Stimulated activated CD8-positive, alpha-beta memory T cell treated with anti-CD3 and anti-CD28 coated beads, Interleukin-2, amount 100 ng/mL, for 48 hours (primary cell): ENCODE measurements around the gene KMT2A.
"Not testable (repeated sequence)": the region's sequence is repeated elsewhere in the genome, so short reads cannot be mapped to it uniquely, and the experiment has no call there.

ENCODE experiments used
- DNase-seq, 2 donors: peaks; one replicate each; pipeline ENCODE4 v3.0.0-alpha.2; 2020; ENCODE audit warnings: low read depth in 2 of 2

Gene KMT2A

GRCh38 chr11:118533769-118534729 lies 97.8 kb downstream of the KMT2A start:
- no peak for DNase-seq

- no peak for DNase-seq
Measured at GRCh38 chr11:118535261-118535660, 99.0 kb downstream of the KMT2A start.

DNA sequence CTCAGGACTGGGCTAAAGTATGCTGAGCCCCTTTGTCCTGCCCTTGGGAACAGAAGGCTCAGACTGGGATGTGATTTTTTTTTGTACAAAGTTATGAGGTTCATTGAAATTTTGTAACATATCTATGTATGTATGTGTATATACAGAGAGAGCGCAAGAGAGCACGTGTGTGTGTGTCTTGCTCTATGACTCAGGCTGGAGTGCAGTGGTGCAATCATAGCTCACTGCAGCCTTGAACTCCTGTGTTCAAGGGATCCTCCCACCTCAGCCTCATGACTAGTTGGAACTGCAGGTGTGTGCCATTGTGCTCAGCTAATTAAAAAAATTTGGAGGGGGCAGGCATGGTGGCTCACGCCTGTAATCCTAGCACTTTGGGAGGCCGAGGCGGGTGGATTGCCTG lies 100.4 kb downstream of the KMT2A start:
- no peak for DNase-seq

DNA sequence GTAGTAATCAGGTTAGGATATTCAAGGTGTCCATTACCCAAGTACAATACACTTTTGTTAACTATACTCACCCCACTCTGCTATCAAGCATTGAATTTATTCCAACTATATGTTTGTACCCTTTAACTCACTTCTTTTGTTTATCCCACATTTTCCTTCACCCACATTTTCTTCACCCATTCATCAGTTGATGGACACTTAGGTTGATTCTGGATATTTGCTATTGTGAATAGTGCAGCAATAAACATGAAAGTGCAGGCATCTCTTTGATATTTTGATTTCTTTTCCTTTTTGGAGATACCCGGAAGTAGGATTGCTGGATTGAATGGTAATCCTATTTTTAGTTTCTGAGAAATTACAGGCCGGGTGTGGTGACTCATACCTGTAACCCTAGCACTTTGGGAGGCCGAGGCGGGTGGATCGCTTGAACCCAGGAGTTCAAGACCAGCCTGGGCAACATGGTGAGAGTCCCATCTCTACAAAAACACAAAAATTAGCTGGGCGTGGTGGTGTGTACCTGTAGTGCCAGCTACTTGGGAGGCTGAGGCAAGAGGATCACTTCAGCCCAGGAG lies 101.2 kb downstream of the KMT2A start:
- no peak for DNase-seq

DNA sequence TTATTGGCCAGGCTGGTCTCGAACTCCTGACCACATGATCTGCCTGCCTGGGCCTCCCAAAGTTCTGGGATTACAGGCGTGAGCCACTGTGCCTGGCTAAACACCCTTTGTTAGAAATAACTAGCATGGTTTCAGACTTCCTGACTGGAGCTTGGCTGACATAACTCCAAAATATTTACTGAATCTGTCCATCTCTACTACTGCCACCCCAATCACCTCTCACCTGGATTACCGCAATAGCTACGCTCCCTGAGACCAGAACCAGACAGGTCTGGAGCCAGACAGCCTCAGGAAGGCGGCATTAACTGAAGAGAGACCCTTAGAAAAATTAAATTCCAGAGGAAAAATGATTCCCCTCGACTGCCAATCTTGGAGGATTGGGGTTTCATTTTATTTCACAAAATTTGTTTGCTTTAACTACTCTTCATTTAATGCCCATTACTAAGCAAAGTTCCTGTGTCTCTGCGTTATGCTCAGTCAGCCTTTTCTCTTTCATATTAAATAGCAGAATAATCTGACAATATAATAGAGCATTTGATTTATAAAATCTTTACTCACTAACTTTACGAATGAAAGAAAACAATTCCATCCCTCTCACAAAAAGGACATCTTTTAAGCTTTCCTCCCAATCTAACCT lies 107.8 kb downstream of the KMT2A start:
- no peak for DNase-seq

DNA sequence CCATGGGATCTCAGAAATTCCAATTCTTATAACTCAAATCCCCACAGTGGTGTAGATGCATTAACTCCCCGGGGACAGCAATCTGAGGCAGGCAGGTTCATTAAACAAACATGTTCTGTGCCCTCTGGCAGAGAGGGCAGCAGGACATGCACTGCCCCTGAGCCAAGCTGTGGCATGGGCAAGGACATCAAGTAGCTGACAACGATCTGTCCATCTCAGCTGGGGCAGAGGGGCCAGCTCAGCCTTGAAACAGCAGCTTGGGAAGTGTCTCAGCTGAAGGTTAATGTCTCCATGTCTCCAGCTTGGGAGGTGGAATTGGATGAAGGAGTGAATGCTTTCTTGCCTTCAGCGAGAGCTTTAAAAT lies 108.3 kb downstream of the KMT2A start:
- no peak for DNase-seq

DNA sequence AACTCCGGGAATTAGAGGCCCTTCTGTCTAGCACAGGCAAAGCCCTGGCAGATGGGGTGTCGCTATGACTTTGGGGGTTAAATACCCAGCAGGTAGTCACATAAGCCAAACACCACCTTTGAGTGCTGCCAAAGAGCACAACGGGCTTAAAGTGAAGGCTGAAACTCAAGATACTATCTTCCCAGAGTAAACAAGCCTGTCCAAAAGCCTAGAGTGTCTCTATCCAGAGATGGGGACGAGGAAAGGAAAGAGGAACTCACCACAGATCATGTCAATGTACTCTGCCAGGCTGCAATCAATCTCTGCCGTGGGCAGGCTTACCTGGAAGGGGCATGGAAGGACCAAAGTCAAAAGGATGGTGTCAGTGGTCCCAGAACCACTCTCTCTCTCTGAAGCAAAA lies 109.2 kb downstream of the KMT2A start:
- DNase-seq, result no peak

DNA sequence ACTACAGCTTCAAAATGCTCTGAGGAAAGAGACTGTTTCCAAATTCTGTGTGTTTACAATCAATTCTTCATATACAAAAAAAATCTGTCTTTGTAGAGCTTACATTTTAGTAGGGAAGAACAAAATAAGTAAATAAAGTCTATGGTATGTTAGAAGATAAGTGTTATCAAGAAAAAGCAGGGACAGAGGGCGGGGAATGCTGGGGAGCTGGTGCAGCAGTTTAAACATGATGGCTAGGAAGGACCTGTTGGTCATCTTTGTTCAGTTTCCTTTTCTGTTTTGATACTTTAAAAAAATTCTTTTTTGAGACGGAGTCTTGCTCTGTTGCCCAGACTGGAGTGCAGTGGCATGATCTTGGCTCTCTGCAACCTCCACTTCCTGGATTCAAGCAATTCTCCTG lies 110.8 kb downstream of the KMT2A start:
- DNase-seq, result no peak

GRCh38 chr11:118552341-118552740 lies 116.0 kb downstream of the KMT2A start:
- no peak for DNase-seq

GRCh38 chr11:118560806-118561205 lies 124.5 kb downstream of the KMT2A start:
- no peak for DNase-seq

DNA sequence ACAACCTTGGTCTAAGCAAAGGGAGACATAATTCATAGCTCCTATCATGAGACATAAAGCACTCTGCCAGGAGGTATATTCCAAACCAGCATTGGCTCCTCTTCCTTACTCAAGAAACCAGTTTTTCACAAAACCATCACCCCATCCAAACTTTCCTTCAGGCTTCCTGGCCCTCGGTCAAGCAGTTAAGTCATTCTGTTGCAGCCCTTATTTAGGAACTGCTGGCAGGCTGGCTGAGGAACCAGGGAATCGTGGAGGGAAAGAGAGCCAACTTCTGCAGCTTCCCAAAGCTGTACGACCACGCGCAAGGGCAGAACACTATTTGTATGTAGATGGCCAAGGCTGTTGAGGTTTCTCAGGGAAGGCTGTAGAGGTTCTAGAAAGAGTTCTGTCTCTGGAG lies 128.8 kb downstream of the KMT2A start:
- DNase-seq, result no peak

GRCh38 chr11:118569670-118570069 lies 133.4 kb downstream of the KMT2A start:
- no peak for DNase-seq

DNA sequence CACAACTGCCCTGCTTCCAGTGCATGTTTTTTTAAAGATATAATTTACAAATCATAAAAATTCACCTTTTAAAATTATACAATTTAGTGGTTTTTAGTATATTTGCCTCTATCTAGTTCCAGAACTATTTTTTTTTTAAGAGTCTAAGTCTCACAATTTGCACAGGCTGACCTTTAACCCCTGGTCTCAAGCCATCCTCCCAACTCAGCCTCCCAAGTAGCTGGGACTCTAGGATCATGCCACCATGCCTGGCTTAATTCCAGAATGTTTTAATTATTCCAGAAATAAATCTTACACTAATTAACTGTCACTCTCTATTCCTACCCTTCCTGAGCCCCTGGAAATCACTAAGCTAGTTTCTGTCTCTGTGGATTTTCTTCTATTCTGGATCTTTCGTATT lies 134.5 kb downstream of the KMT2A start:
- no peak for DNase-seq

DNA sequence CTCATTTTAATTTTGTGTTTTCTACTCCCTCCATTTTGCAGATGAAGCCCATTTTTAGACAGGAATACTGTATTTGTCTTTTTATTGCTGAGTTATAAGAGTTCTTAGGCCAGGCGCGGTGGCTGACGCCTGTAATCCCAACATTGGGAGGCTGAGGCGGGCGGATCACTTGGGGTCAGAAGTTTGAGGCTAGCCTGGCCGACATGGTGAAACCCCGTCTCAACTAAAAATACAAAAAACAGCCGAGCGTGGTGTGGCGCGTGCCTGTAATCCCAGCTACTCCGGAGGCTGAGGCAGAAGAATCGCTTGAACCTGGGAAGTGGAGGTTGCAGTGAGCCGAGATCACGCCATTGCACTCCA lies 135.4 kb downstream of the KMT2A start:
- not testable (repeated sequence) for DNase-seq

DNA sequence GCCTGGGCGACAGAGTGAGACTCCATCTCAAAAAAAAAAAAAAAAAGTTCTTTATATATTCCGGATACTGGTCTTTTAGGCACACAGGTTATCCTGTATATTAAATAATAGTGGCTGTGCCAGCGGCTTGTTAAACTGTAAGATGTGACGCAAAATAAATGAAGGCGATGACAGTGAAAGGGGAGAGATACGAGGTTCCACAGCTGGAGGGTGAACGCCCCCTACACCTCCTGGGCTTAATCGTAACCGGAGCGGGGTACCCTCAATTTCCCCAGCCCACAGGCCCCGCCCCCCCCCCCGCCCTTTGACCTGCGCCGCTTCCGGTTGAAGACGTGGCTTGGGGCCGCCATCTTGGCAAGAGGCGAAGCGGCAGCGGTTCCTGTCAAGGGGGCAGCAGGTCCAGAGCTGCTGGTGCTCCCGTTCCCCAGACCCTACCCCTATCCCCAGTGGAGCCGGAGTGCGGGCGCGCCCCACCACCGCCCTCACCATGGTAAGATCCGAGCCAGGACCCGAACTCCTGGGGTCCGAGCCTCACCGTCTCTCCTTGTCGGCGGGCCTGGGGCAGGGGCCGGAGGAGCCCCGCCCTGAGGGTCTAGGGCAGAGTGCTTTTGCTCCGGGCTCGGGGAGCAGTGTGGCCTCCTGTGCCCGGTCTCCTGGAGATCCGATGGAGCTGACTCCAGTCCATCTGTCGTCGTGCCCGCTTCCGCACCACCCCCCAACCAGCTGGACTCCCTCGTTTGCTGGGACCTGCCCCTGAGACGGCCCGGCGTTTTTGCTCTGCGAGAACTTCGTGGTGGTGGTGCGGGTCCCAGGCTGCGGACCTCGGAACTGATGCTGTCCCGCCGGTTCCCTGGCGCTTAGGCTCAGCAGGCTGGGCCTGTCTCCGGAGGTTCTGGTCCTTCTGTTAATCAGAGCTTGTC lies 136.0 kb downstream of the KMT2A start, which contains the start of gene ARCN1:
Gene ARCN1, plus strand, starts transcription at position 349 of the 920 bp plus-strand sequence. Its CDS starts 139 bp downstream, at position 488.
- peak; percentile 63 to 65 for DNase-seq

DNA sequence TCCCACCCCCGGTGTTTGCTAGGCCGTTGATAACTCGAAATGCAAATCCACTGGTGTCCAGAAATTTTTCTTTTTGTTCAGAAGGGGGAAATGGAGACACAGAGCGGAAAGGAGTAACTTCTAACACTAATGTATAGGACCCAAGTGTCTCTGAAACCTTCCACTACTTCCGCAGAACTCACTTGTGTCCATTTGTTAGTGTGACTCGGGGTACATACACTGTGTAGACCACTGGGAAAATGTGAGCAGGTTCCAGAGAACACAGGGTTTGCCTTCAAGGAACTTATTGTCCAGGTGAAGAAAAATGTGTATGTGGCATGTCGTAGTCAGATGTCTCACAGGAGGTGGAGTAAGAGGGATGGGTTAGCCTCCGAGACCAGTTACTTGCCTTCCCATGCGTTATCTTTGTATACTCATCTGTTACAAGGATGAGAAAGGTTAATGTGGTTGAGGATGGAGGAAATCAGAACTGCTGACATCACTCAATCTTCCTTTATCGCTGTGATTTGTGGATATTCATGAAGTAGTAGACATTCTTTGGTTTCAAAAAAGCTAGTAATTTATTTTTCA lies 136.8 kb downstream of the KMT2A start:
- DNase-seq, result no peak

DNA sequence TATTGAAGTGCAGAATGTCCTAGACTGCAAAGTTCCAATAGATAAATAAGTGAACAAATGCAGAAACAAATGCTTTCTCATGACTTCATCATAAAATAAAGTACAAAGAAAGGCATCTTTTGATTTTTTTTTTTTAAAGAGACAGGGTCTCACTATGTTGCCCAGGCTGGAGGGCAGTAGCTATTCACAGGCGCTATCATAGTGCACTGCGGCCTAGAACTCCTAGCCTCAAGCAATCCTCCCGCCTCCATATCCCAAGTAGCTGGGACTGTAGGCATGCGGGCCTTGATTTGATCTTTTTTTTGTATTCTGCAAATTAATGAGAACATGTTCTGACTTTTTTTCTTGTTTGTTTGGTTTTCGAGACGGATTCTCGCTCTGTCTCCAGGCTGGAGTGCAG lies 138.3 kb downstream of the KMT2A start:
- DNase-seq, result no peak
